ENCODE measurements around the gene PRPF6.
"Not testable (repeated sequence)": the region's sequence is repeated elsewhere in the genome, so short reads cannot be mapped to it uniquely, and the experiment has no call there.

The PRPF6 gene

DNA sequence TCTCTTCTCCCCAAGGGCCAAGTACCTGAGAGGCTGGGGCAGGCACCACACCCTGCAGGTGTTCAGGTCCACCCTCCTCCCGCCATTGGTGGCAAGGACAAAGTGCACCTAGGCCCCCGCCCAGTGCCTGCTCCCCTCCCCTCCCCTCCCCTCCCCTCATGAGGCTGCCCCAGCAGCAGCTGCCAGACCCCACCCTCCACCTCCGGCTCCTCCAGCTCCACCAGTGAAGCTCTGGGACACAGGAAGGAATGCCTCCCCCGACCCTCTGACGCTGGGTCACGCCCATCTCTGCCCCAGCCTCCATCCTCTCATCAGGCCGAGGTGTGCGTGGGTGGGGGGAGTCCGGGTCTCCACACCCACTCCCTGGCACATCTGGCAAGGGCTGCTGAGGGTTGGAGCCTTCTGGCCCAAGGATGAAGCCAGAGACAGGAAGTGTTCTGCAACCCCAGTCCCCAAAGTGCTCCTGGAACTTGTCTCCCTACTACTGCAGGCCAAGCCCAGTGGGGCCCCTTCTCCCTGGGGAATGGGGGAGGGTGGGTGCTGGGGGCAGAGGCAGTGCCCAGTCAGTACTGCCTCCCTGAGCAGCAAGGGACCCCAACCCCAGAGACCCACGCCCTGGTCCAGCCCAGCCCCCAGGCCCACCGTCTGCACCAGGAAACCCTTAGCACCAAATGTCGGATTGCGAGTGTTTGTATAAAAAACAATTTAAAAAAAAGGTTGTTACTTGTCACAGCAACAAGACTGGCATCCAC is 23.1 kb upstream of the PRPF6 start:
- Histone ChIP-seq H3K27me3 (ENCODE audit: insufficient read depth, low read length) (no peaks in the 10 kb centered on the region), H3K27ac (ENCODE audit: low read length) (peak overlapping the region; percentile 76), H3K4me1 (ENCODE audit: insufficient read depth, low read length) (peaks cover 15% of the 10 kb centered on the region; the same call in 1 of the 2 replicates), H3K9ac (ENCODE audit: low read depth, low read length) (peak overlapping the region; percentile 72; the same call in 1 of the 2 replicates), H3K4me3 (ENCODE audit: low read length) (peak overlapping the region; percentile 75), H3K36me3 (ENCODE audit: insufficient read depth, low read depth, low read length) (peaks cover 31% of the 10 kb centered on the region), H3K9me3 (ENCODE audit: insufficient read depth, low read depth, low read length) (no peaks in the 10 kb centered on the region)

DNA sequence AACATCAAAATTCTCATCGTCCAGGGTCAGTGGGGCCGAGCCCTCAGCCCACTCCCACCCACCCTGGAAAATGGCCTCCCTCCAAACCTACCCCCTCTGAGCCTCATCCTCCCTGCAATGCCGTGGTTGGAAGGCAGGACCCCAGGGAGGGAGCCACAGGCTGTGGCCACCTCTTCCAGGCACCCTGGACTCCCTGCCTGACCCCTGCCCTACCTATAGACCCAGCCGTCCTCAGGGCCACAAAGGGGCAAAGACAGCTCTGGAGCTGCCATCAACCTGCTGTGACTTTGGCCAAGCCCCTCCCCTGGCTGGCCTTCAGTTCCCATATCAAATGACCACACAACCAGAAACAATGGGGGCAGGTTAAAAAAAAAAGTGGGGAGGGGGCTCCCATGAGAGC is 22.5 kb upstream of the PRPF6 start:
- Histone ChIP-seq H3K36me3 (ENCODE audit: insufficient read depth, low read depth, low read length) (peaks cover 35% of the 10 kb centered on the region), H3K27me3 (ENCODE audit: insufficient read depth, low read length) (no peaks in the 10 kb centered on the region), H3K9ac (ENCODE audit: low read depth, low read length) (no peak overlapping the region), H3K4me3 (ENCODE audit: low read length) (no peak overlapping the region), H3K27ac (ENCODE audit: low read length) (peak overlapping the region; percentile 78), H3K4me1 (ENCODE audit: insufficient read depth, low read length) (peaks cover 15% of the 10 kb centered on the region; the same call in 1 of the 2 replicates), H3K9me3 (ENCODE audit: insufficient read depth, low read depth, low read length) (no peaks in the 10 kb centered on the region)

DNA sequence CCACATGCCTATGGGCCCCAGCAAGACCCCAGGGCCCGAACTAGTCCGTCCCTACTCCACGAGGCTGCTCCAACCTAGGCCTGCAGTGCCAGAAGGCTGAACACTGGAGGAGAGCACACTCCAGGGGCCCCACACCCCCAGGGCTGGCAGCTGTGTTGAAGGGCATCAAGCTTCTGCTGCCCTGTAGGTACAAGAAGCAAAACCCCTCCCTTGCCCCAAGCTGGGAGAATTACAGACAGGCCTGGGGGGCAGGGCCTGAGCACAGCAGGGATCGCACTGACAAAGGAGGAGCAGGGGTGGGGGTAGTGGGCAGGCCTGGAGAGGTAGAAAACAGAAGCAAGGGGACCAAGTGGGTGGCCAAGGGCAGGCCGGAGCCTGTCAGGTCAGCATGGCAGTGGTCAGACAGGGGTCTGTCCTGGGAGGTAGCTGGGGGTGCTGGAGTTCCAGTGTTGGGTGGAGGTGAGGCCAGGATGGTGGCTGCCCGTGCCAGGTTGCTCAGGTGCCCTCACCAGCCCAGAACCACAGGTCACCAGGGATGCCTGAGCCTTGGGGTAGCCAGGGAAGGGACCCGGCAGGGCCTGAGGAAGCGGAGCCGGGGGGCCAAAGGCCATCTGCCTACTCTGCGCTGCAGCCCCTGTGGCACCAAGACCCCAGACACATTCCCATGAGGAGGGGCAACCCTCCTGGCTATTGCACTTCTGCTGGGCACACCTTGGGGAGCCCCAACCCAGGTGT is 21.8 kb upstream of the PRPF6 start:
- no peaks in the 10 kb centered on the region for H3K9me3 ChIP-seq (ENCODE audit: insufficient read depth, low read depth, low read length)
- H3K27me3 ChIP-seq (ENCODE audit: insufficient read depth, low read length): no peaks in the 10 kb centered on the region
- peak overlapping the region; percentile 78 for H3K27ac ChIP-seq (ENCODE audit: low read length)
- peaks cover 41% of the 10 kb centered on the region for H3K36me3 ChIP-seq (ENCODE audit: insufficient read depth, low read depth, low read length)
- H3K9ac ChIP-seq (ENCODE audit: low read depth, low read length): 0 out of 2 replicates have a peak overlapping the region, but pooled peaks have one; percentile 32
- no peak overlapping the region for H3K4me3 ChIP-seq (ENCODE audit: low read length)
- peaks cover 15% of the 10 kb centered on the region; the same call in 1 of the 2 replicates for H3K4me1 ChIP-seq (ENCODE audit: insufficient read depth, low read length)

DNA sequence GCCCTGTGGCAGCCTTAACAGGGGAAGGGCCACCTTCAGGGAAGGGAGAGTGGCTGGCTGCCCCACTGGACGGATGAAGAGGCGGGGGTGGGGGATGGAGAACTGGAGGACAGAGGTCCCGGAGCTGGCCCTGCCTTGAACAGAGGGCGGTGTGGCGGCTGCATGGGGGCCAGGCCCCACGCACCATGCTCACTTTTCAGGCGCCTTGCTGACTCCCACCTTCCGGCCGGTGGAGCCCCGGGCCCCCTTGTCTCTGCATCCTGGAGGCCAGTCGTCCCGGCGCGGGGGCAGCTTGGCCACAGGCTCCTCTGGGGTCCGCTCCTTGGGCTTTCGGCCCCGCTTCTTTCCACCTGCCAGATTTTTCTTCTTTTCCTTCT is 21.2 kb upstream of the PRPF6 start:
- H3K27ac ChIP-seq (ENCODE audit: low read length): no peak overlapping the region
- 0 out of 2 replicates have a peak overlapping the region, but pooled peaks have one; percentile 32 for H3K9ac ChIP-seq (ENCODE audit: low read depth, low read length)
- H3K27me3 ChIP-seq (ENCODE audit: insufficient read depth, low read length): no peaks in the 10 kb centered on the region
- H3K9me3 ChIP-seq (ENCODE audit: insufficient read depth, low read depth, low read length): no peaks in the 10 kb centered on the region
- H3K36me3 ChIP-seq (ENCODE audit: insufficient read depth, low read depth, low read length): peaks cover 45% of the 10 kb centered on the region
- peaks cover 15% of the 10 kb centered on the region; the same call in 1 of the 2 replicates for H3K4me1 ChIP-seq (ENCODE audit: insufficient read depth, low read length)
- H3K4me3 ChIP-seq (ENCODE audit: low read length): no peak overlapping the region

DNA sequence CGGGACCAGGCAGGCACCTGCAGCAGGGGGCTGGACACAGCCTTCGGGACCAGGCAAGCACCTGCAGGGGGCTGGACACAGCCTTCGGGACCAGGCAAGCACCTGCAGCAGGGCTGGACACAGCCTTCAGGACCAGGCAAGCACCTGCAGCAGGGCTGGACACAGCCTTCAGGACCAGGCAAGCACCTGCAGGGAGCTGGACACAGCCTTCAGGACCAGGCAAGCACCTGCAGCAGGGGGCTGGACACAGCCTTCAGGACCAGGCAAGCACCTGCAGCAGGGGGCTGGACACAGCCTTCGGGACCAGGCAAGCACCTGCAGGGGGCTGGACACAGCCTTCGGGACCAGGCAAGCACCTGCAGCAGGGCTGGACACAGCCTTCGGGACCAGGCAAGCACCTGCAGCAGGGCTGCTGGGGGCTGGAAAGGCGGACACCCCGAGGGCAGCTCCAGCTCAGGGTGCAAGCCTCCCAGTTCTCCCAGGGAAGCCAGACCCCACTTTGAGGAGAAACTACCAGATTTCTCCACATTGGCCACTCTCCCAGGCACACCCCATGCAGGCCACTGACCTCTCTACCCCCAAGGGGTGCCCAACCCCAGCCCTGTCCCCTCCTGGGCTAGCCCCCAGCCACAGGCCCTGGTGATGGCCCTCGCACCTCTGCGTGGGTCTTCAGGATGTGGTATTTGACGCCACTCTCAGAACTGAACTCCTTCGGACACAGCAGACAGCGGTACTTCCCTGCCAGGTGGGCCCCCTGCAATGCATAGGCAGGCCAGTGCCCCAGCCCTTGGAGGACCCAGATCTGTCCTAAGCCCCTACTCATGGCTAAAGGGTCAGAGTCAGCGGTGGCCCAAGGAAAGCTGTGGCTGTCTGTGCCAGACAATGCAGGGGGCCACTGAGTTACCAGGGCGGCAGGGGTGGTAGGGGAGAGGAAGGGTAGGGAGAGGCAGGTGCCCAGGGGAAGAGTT is 20.0 kb upstream of the PRPF6 start:
- H3K27ac ChIP-seq (ENCODE audit: low read length); H3K9me3 ChIP-seq (ENCODE audit: insufficient read depth, low read depth, low read length); H3K9ac ChIP-seq (ENCODE audit: low read depth, low read length); H3K4me3 ChIP-seq (ENCODE audit: low read length); H3K27me3 ChIP-seq (ENCODE audit: insufficient read depth, low read length): not testable (repeated sequence)
- peaks cover 45% of the 10 kb centered on the region for H3K36me3 ChIP-seq (ENCODE audit: insufficient read depth, low read depth, low read length)
- peaks cover 15% of the 10 kb centered on the region; the same call in 1 of the 2 replicates for H3K4me1 ChIP-seq (ENCODE audit: insufficient read depth, low read length)

DNA sequence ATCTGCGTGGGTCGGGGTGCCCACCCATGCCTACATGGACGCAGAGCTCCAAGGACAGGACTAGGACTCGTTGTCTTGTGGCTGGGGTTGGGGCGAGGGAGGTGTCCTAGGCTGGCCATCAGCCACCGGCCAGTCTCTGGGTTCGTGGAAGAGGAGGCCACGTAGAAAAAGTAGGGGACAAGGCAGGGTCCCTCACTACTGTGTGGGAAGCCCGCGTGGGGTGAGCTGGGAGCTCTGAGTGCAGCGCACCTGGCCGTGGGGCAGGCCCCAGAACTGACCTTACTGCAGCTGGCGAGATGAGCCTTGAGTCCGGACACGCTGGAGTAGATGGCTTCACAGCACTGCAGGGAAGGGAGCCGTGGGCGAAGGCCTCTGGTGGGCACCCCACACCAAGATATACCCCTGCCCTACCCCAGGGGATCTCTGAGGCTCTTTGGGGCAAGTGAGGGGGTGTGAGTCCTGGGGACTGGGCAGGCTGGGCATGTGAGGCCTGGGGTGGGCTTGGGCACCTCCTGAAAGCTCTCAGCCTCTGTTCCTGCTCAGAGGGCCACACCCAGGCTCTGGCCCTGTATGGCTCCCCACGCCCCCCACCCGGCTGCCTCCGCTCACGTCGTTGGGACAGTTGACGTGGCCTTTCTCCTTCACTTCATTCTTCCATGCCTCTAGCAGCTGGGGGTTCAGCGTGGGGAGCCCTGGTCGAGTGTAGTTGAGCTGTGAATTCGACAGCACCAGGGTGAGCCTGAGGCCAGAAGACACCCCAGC is 19.1 kb upstream of the PRPF6 start:
- H3K4me3 ChIP-seq (ENCODE audit: low read length): no peak overlapping the region
- no peaks in the 10 kb centered on the region for H3K9me3 ChIP-seq (ENCODE audit: insufficient read depth, low read depth, low read length)
- H3K36me3 ChIP-seq (ENCODE audit: insufficient read depth, low read depth, low read length): peaks cover 54% of the 10 kb centered on the region
- H3K4me1 ChIP-seq (ENCODE audit: insufficient read depth, low read length): peaks cover 15% of the 10 kb centered on the region; the same call in 1 of the 2 replicates
- no peak overlapping the region for H3K27ac ChIP-seq (ENCODE audit: low read length)
- H3K9ac ChIP-seq (ENCODE audit: low read depth, low read length): no peak overlapping the region
- H3K27me3 ChIP-seq (ENCODE audit: insufficient read depth, low read length): no peaks in the 10 kb centered on the region

DNA sequence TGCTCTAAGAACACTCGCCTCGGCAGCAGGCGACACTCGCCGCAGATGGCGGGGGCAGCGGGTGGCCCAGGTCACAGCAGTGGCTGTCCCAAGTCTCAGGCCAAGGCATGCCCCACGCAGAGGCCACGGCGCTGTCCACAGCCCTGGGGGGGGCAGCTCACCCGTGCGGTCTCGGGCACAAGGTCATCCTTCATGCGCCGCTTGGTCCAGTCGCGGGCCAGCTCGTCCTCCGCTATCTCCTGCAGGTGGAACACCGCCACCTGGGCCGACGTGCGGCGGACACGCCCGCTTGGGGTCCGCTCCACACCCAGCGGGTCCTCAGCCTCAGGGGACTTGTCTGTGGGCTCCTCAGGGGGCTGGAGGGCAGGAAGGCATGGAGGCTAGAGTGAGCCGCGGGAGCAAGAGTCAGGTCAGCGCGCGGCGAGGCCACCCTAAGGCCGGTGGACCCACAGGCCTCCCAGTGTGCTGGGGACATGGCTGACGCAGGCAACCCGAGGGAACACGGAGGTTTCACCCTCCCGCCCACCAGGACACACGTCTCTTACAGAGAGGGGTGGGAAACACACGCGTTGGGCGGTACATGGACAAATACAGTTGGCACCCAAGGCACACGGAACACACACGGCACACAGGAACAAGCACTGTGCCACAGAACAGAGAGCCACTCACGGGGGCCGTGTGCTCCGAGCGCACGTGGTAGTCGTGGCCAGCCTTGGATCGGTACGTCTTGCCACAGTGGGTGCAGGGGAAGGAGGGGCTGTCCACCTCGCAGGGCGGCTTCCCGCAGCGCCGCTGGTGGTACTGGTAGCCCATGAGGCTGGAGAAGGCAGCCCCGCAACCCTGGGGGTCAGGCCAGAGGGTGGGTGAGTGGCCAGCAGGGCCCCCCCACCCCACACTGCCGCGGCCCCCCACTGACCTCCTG is 18.2 kb upstream of the PRPF6 start:
- H3K27me3 ChIP-seq (ENCODE audit: insufficient read depth, low read length): no peaks in the 10 kb centered on the region
- no peak overlapping the region for H3K9ac ChIP-seq (ENCODE audit: low read depth, low read length)
- peaks cover 62% of the 10 kb centered on the region for H3K36me3 ChIP-seq (ENCODE audit: insufficient read depth, low read depth, low read length)
- H3K4me1 ChIP-seq (ENCODE audit: insufficient read depth, low read length): peaks cover 15% of the 10 kb centered on the region; the same call in 1 of the 2 replicates
- no peaks in the 10 kb centered on the region for H3K9me3 ChIP-seq (ENCODE audit: insufficient read depth, low read depth, low read length)
- H3K27ac ChIP-seq (ENCODE audit: low read length): no peak overlapping the region
- no peak overlapping the region for H3K4me3 ChIP-seq (ENCODE audit: low read length)

DNA sequence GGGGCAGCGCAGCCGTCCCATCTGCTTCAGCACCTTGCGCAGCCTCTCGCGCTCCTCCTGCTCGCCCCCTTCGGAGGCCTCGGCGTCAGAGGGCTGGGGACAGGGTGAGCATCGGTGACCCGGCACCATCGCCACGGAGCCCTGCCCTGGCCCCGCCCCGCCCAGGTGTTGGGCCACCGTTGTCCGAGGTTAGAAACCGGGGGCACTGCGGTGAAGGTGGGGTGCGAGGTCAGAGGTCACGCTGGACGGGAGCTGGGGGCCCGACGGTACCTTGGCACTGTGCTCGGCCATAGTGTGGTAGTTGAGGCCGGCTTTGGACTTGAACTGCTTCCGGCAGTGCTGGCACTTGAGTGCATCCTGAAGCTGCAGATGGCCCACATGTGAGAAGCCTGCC is 17.6 kb upstream of the PRPF6 start:
- H3K4me3 ChIP-seq (ENCODE audit: low read length): no peak overlapping the region
- peaks cover 10% of the 10 kb centered on the region; the same call in 1 of the 2 replicates for H3K4me1 ChIP-seq (ENCODE audit: insufficient read depth, low read length)
- H3K27ac ChIP-seq (ENCODE audit: low read length): no peak overlapping the region
- H3K27me3 ChIP-seq (ENCODE audit: insufficient read depth, low read length): no peaks in the 10 kb centered on the region
- H3K9ac ChIP-seq (ENCODE audit: low read depth, low read length): no peak overlapping the region
- peaks cover 69% of the 10 kb centered on the region for H3K36me3 ChIP-seq (ENCODE audit: insufficient read depth, low read depth, low read length)
- H3K9me3 ChIP-seq (ENCODE audit: insufficient read depth, low read depth, low read length): no peaks in the 10 kb centered on the region

DNA sequence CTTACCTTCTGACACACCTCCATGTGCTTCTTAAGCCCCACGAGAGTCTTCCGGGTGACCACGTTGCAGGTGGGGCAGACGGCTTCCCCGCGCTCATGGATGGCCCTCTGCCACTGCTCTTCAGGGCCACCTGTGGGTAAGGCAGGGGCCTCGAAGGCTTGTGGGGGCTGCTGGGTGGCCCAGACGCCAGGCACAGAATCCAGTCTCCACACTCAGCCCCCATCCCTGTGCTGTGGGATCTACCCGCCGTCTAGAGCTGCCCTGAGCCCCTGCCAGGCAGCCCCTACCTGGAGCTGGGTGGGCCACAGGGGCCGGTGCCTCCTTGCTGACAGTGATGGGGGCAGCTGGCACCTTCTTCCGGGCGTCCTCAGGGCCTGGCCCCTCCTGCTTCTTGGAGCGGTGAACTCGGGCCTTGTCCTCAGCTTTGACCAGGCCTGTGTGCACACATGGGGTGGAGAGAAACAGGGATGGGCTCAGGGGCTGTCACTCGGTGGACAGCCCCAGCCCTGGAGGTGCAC is 17.1 kb upstream of the PRPF6 start:
- Histone ChIP-seq H3K27me3 (ENCODE audit: insufficient read depth, low read length) (no peaks in the 10 kb centered on the region), H3K9ac (ENCODE audit: low read depth, low read length) (no peak overlapping the region), H3K9me3 (ENCODE audit: insufficient read depth, low read depth, low read length) (no peaks in the 10 kb centered on the region), H3K4me3 (ENCODE audit: low read length) (no peak overlapping the region), H3K27ac (ENCODE audit: low read length) (no peak overlapping the region), H3K36me3 (ENCODE audit: insufficient read depth, low read depth, low read length) (peaks cover 70% of the 10 kb centered on the region), H3K4me1 (ENCODE audit: insufficient read depth, low read length) (peaks cover 7% of the 10 kb centered on the region; the same call in 1 of the 2 replicates)

DNA sequence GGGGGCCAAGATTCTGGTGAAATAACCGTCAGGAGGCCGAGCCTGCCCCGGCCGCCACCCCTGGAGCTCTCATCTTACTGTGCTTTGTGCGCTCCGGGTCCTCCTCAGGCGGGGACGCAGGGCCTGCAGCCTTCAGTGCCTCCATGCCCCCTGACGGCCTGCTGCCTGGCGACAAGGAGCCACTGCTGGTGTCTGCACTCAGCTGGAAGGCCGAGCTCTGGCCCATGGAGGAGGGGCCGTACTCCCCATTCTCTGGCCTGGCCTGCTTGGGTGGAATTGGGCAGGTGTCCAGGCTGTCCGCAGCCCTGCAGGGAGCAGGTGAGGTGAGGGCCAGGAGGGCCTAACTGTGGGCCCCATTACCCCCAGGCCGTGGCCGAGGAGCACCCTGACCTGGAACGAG is 16.5 kb upstream of the PRPF6 start:
- peaks cover 65% of the 10 kb centered on the region for H3K36me3 ChIP-seq (ENCODE audit: insufficient read depth, low read depth, low read length)
- H3K27ac ChIP-seq (ENCODE audit: low read length): no peak overlapping the region
- no peak overlapping the region for H3K4me3 ChIP-seq (ENCODE audit: low read length)
- H3K4me1 ChIP-seq (ENCODE audit: insufficient read depth, low read length): peaks cover 1% of the 10 kb centered on the region; the same call in 1 of the 2 replicates
- no peaks in the 10 kb centered on the region for H3K9me3 ChIP-seq (ENCODE audit: insufficient read depth, low read depth, low read length)
- H3K9ac ChIP-seq (ENCODE audit: low read depth, low read length): no peak overlapping the region
- no peaks in the 10 kb centered on the region for H3K27me3 ChIP-seq (ENCODE audit: insufficient read depth, low read length)
